DMS53 (cell line): Measurements from ENCODE around the gene RUNX2.

Source experiments
- DNase-seq: peaks from one replicate; lab custom pipeline; 2025; lab: John Stamatoyannopoulos, UW

RUNX2 gene

GRCh38 chr6:45434381-45434700 is 106.2 kb downstream of the RUNX2 start:
- DNase-seq = no peak

GRCh38 chr6:45436544-45437438 is 108.7 kb downstream of the RUNX2 start:
- DNase-seq = no peak

GRCh38 chr6:45437439-45437815 is 109.3 kb downstream of the RUNX2 start:
- DNase-seq = no peak

GRCh38 chr6:45438151-45438550 is 110.0 kb downstream of the RUNX2 start:
- no peak for DNase-seq

GRCh38 chr6:45438849-45439406 is 110.8 kb downstream of the RUNX2 start:
- no peak for DNase-seq

- DNase-seq = no peak
Observed at GRCh38 chr6:45439459-45439858, 111.3 kb downstream of the RUNX2 start.

- DNase-seq = no peak
Observed at GRCh38 chr6:45439861-45440388, 111.8 kb downstream of the RUNX2 start.

GRCh38 chr6:45441851-45442453 is 113.8 kb downstream of the RUNX2 start:
- DNase-seq = no peak

GRCh38 chr6:45442716-45443115 is 114.6 kb downstream of the RUNX2 start:
- no peak for DNase-seq

- no peak for DNase-seq
Observed at GRCh38 chr6:45445364-45445748, 117.2 kb downstream of the RUNX2 start.

- peak; percentile 94 for DNase-seq
Observed at GRCh38 chr6:45445749-45446549, 117.8 kb downstream of the RUNX2 start.

- no peak for DNase-seq
Observed at GRCh38 chr6:45447005-45447404, 118.9 kb downstream of the RUNX2 start.

- no peak for DNase-seq
Observed at GRCh38 chr6:45447716-45448115, 119.6 kb downstream of the RUNX2 start.

- DNase-seq = no peak
Observed at GRCh38 chr6:45448417-45449389, 120.6 kb downstream of the RUNX2 start.

GRCh38 chr6:45450132-45450531 is 122.0 kb downstream of the RUNX2 start:
- no peak for DNase-seq

GRCh38 chr6:45450831-45451230 is 122.7 kb downstream of the RUNX2 start:
- DNase-seq = no peak

- peak; percentile 57 for DNase-seq
Observed at GRCh38 chr6:45454008-45454911, 126.1 kb downstream of the RUNX2 start.

- DNase-seq = no peak
Observed at GRCh38 chr6:45455408-45455807, 127.3 kb downstream of the RUNX2 start.

GRCh38 chr6:45457141-45457540 is 129.0 kb downstream of the RUNX2 start:
- DNase-seq = no peak

- DNase-seq = no peak
Observed at GRCh38 chr6:45458672-45459071, 130.5 kb downstream of the RUNX2 start.
